Chondrocyte (in vitro differentiated cells): ENCODE measurements around the gene RABEP2. TPM values are rescaled to one million over a fixed set of nuclear protein-coding genes. Genes with fewer than 3 reads are reported as not detected.

Experiments used
- DNase-seq: peaks from one replicate; pipeline ENCODE4 v3.0.0; 2021; ENCODE audit warnings: mixed read lengths, low spot score
- H3K27ac Mint-ChIP-seq: one replicate; pipeline ENCODE4 v1.8.0; 2021; ENCODE audit warnings: mild to moderate bottlenecking, moderate library complexity, mixed read lengths; ENCODE audit not compliant: unreplicated experiment
- H3K27me3 Mint-ChIP-seq: 2 replicates; pipeline ENCODE4 v1.8.0; 2021; ENCODE audit warnings: low read depth, mixed read lengths
- H3K36me3 Mint-ChIP-seq: 2 replicates; pipeline ENCODE4 v1.8.0; 2021; ENCODE audit warnings: low read depth, mixed read lengths
- H3K4me1 Mint-ChIP-seq: 2 replicates; pipeline ENCODE4 v1.8.0; 2021; ENCODE audit warnings: low read depth, mild to moderate bottlenecking, mixed read lengths
- H3K4me3 Mint-ChIP-seq: one replicate; pipeline ENCODE4 v1.8.0; 2021; ENCODE audit warnings: mild to moderate bottlenecking, moderate library complexity, mixed read lengths; ENCODE audit not compliant: unreplicated experiment
- H3K9me3 Mint-ChIP-seq: 2 replicates; pipeline ENCODE4 v1.8.0; 2021; ENCODE audit warnings: low read depth, mixed read lengths
- total RNA-seq: library from RNA; stranded (reverse); gene quantifications from 3 replicates; pipeline ENCODE4 v1.2.1, GENCODE V29; 2021
- TF ChIP-seq, protein P1 (sequence below): fragments of 200-600 bp; sonication (generic); IDR thresholded peaks from 2 replicates; pipeline ENCODE4 v1.5.0; 2021; ENCODE audit warnings: antibody characterized with exemption, mild to moderate bottlenecking, moderate library complexity

The RABEP2 gene
- total RNA-seq, 1 donor from 2014 or later, result 24.6 TPM

DNA sequence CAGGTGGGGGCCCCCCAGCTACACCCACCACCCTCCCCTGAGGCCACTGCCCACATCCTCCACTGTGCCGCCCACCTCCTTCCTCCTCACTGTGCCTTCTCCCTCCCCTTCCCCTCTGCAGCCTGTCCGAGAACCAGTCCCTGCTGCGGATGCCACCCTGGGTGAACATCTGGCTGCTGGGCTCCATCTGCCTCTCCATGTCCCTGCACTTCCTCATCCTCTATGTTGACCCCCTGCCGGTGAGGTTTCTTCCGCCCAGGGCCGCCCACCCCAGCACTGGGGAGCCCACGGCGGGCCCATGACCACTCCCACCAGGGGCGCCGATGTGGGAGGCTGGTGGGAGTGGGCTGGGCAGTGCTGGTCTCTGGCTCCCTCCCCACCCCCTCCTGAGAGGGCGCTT lies 22.1 kb downstream of the RABEP2 start:
- no peaks in the 10 kb centered on the region for H3K36me3 Mint-ChIP-seq
- no peaks in the 10 kb centered on the region for H3K4me1 Mint-ChIP-seq
- H3K9me3 Mint-ChIP-seq, result no peaks in the 10 kb centered on the region
- H3K27ac Mint-ChIP-seq, result no peak overlapping the region
- no peaks in the 10 kb centered on the region for H3K27me3 Mint-ChIP-seq
- no peak overlapping the region for H3K4me3 Mint-ChIP-seq
- TF ChIP-seq, protein P1, sequence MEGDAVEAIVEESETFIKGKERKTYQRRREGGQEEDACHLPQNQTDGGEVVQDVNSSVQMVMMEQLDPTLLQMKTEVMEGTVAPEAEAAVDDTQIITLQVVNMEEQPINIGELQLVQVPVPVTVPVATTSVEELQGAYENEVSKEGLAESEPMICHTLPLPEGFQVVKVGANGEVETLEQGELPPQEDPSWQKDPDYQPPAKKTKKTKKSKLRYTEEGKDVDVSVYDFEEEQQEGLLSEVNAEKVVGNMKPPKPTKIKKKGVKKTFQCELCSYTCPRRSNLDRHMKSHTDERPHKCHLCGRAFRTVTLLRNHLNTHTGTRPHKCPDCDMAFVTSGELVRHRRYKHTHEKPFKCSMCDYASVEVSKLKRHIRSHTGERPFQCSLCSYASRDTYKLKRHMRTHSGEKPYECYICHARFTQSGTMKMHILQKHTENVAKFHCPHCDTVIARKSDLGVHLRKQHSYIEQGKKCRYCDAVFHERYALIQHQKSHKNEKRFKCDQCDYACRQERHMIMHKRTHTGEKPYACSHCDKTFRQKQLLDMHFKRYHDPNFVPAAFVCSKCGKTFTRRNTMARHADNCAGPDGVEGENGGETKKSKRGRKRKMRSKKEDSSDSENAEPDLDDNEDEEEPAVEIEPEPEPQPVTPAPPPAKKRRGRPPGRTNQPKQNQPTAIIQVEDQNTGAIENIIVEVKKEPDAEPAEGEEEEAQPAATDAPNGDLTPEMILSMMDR, result no peak
- DNase-seq, result no peak

DNA sequence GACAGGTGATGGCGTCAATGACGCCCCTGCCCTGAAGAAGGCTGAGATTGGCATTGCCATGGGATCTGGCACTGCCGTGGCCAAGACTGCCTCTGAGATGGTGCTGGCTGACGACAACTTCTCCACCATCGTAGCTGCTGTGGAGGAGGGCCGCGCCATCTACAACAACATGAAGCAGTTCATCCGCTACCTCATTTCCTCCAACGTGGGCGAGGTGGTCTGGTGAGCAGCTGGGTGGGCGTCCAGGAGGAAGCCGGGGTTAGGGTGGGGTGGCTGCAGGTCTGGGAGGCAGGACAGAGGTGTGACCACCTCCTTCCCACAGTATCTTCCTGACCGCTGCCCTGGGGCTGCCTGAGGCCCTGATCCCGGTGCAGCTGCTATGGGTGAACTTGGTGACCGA lies 23.2 kb downstream of the RABEP2 start:
- TF ChIP-seq, protein P1, result no peak
- H3K36me3 Mint-ChIP-seq, result no peaks in the 10 kb centered on the region
- DNase-seq, result no peak
- H3K4me3 Mint-ChIP-seq, result no peak overlapping the region
- no peaks in the 10 kb centered on the region for H3K4me1 Mint-ChIP-seq
- H3K9me3 Mint-ChIP-seq, result no peaks in the 10 kb centered on the region
- H3K27ac Mint-ChIP-seq, result no peak overlapping the region
- no peaks in the 10 kb centered on the region for H3K27me3 Mint-ChIP-seq

DNA sequence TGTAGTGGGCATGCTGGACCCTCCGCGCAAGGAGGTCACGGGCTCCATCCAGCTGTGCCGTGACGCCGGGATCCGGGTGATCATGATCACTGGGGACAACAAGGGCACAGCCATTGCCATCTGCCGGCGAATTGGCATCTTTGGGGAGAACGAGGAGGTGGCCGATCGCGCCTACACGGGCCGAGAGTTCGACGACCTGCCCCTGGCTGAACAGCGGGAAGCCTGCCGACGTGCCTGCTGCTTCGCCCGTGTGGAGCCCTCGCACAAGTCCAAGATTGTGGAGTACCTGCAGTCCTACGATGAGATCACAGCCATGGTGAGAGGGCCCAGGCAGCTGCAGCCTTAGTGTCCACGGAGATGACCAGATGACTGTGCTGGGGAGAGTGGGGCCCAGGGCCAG lies 24.4 kb downstream of the RABEP2 start:
- no peaks in the 10 kb centered on the region for H3K9me3 Mint-ChIP-seq
- no peaks in the 10 kb centered on the region for H3K36me3 Mint-ChIP-seq
- H3K4me1 Mint-ChIP-seq, result no peaks in the 10 kb centered on the region
- TF ChIP-seq, protein P1, result no peak
- no peaks in the 10 kb centered on the region for H3K27me3 Mint-ChIP-seq
- DNase-seq, result no peak
- H3K27ac Mint-ChIP-seq, result no peak overlapping the region
- no peak overlapping the region for H3K4me3 Mint-ChIP-seq

DNA sequence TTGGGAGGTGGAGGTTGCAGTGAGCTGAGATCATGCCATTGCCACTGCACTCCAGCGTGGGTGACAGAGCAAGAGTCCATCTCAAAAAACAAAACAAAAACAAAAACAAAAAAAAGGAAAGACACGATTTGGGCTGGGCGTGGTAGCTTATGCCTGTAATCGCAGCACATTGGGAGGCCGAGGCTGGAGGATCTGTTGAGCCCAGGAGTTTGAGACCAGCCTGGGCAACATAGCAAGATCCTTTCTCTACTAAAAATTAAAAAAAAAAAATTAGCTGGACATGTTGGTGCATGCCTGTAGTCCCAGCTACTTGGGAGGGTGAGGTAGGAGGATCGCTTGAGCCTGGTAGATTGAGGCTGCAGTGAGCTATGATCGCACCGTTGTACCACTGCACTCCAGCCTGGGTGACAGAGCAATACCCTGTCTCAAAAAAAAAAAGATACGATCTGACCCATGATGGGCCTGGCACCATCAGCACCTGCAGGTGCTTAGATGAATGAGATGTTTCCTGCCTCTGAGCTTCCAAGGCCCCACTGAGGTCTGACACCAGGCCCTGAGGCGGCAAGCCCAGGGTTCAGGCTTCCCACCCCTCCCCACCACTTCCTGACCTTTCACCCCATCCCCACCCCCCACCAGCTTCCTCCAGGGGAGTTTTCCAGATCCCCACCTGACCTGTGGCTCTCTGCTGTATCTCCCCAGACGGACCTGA lies 25.0 kb downstream of the RABEP2 start:
- Mint-ChIP-seq H3K4me3 (no peak overlapping the region), H3K27me3 (no peaks in the 10 kb centered on the region), H3K36me3 (no peaks in the 10 kb centered on the region), H3K4me1 (no peaks in the 10 kb centered on the region), H3K9me3 (no peaks in the 10 kb centered on the region), H3K27ac (no peak overlapping the region)
- TF ChIP-seq, protein P1, result no peak
- no peak for DNase-seq

DNA sequence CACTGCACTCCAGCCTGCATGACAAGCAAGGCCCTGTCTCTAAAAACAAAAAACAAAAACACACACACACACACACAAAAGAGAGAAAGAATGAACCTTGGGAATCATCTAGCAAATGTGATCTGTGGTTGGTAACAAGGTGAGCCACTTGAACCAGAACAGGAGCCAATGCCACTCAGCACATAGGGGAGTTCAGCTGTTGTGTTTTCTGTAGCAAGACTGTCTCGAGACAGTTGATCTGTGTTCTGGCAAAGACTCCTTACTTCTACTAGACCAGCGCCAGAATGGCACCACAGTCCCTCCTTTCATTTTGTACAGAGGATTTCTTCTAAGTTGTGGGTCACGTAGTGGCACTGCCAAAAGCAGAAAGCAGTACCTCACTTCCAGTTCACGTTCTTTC lies 26.1 kb downstream of the RABEP2 start:
- Mint-ChIP-seq H3K36me3 (no peaks in the 10 kb centered on the region), H3K4me1 (no peaks in the 10 kb centered on the region), H3K9me3 (no peaks in the 10 kb centered on the region), H3K4me3 (no peak overlapping the region), H3K27ac (no peak overlapping the region), H3K27me3 (no peaks in the 10 kb centered on the region)
- TF ChIP-seq, protein P1, result no peak
- DNase-seq, result no peak
